ENCODE results near the gene CST4.
"Not testable (repeated sequence)": the region's sequence is repeated elsewhere in the genome, so short reads cannot be mapped to it uniquely, and the experiment has no call there.

Gene CST4

DNA sequence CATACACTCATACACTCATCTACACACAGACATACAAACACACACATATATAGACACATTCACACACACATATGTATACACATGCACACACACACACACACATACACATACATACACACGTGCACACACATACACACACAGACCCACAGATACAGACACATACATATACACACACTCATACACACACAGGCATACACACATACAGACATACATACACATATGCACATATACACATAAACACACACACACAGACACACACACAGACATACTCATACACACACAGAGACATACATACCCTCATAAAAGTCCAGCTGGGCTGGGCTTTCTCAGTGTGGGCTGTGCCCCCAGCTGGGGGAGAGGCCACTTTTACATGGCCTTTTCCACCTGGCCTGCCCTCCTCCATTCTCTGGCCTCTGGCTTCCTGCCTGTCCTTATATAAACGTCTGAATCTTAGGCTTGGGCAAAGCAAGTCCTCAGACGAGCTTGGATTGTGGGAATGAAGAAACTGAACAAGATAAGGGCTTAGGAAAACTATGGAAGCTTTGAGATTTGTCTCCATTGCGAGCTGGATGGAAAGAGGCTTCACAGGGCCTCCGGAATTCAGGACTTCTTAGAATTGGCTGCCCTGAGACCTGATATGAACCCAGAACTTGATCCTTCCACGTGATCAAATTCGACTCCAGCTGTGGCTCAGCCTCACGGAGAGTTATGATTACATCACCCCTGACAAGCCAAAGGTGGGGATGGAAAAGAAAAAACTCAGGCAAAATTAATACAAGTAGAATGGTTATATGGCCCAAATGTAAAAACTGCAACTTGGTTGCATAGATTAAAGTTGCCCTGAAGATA is 28.6 kb downstream of the CST4 start:
- no peaks in the 10 kb centered on the region for H3K27me3 ChIP-seq (ENCODE audit: control insufficient read depth, insufficient read depth, low read length)
- H3K9me3 ChIP-seq (ENCODE audit: control insufficient read depth, insufficient read depth, low read length): no peaks in the 10 kb centered on the region
- H3K9ac ChIP-seq (ENCODE audit: low read depth, low read length): no peak overlapping the region
- H3K36me3 ChIP-seq (ENCODE audit: control insufficient read depth, insufficient read depth, low read length): no peaks in the 10 kb centered on the region
- H3K27ac ChIP-seq (ENCODE audit: low read depth, low read length): no peak overlapping the region
- H3K4me3 ChIP-seq (ENCODE audit: low read depth, low read length): no peak overlapping the region
- H3K4me1 ChIP-seq (ENCODE audit: control insufficient read depth, insufficient read depth, low read length): no peaks in the 10 kb centered on the region; the same call in 1 of the 2 replicates

DNA sequence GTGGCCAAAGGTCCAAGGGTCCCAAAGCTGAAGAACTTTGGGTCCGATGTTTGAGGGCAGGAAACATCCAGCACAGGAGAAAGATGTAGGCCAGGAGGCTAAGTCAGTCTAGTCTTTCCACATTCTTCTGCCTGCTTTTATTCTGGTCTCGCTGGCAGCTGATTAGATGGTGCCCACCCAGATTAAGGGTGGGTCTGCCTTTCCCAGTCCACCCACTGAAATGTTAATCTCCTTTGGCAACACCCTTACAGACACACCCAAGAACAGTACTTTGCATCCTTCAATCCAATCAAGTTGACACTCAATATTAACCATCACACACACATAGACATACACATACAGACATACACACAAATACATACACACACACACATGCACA is 29.2 kb downstream of the CST4 start:
- H3K9me3 ChIP-seq (ENCODE audit: control insufficient read depth, insufficient read depth, low read length); H3K36me3 ChIP-seq (ENCODE audit: control insufficient read depth, insufficient read depth, low read length); H3K4me3 ChIP-seq (ENCODE audit: low read depth, low read length); H3K9ac ChIP-seq (ENCODE audit: low read depth, low read length); H3K4me1 ChIP-seq (ENCODE audit: control insufficient read depth, insufficient read depth, low read length); H3K27ac ChIP-seq (ENCODE audit: low read depth, low read length); H3K27me3 ChIP-seq (ENCODE audit: control insufficient read depth, insufficient read depth, low read length): not testable (repeated sequence)

DNA sequence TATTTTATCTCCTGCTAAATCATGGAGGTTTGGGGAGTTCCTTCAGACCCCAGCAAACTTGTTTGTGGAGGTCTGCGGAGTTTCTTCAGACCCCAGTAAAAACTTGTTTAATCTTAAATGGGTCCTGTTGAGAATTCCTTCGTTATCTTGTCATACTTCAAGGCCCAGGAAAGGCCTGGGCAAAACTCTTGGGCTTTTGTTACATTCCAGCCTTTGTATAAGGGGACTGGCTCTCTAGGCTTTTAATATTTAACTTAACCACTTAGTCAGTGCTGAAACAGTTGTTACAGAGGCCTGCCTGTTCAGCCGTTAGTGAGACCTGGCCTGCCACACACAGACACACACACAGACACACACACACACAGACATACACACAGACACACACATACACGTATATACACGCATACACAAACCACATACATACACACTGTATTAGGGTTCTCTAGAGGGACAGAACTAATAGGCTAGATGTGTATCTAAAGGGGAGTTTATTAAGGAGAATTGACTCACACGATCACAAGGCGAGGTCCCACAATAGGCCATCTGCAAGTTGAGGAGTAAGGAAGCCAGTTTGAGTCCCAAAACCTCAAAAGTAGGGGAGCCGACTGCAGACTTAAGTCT is 29.7 kb downstream of the CST4 start:
- Histone ChIP-seq H3K4me1 (ENCODE audit: control insufficient read depth, insufficient read depth, low read length) (no peaks in the 10 kb centered on the region; the same call in 1 of the 2 replicates), H3K27me3 (ENCODE audit: control insufficient read depth, insufficient read depth, low read length) (no peaks in the 10 kb centered on the region), H3K4me3 (ENCODE audit: low read depth, low read length) (no peak overlapping the region), H3K9ac (ENCODE audit: low read depth, low read length) (no peak overlapping the region), H3K27ac (ENCODE audit: low read depth, low read length) (peak overlapping the region; percentile 19), H3K36me3 (ENCODE audit: control insufficient read depth, insufficient read depth, low read length) (no peaks in the 10 kb centered on the region), H3K9me3 (ENCODE audit: control insufficient read depth, insufficient read depth, low read length) (no peaks in the 10 kb centered on the region)

DNA sequence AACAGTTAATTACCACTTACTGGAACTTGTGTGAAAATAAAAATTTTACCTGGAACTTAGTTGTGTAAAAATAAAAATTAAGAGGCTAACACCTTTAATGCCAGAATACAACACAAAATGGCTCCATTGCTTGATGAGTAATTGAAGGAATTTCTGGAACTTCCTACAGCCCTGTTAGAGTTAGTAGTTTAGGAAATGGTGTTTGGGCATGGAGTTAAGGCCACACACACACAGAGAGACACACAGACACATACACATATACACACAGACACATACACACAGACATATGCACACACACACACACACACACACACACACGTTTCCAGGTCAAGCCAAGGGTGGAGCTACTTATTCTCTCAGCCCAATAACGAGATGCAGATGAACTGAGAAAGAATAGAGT is 30.5 kb downstream of the CST4 start:
- Histone ChIP-seq H3K9me3 (ENCODE audit: control insufficient read depth, insufficient read depth, low read length) (no peaks in the 10 kb centered on the region), H3K9ac (ENCODE audit: low read depth, low read length) (no peak overlapping the region), H3K4me3 (ENCODE audit: low read depth, low read length) (no peak overlapping the region), H3K4me1 (ENCODE audit: control insufficient read depth, insufficient read depth, low read length) (no peaks in the 10 kb centered on the region; the same call in 1 of the 2 replicates), H3K27ac (ENCODE audit: low read depth, low read length) (no peak overlapping the region), H3K27me3 (ENCODE audit: control insufficient read depth, insufficient read depth, low read length) (no peaks in the 10 kb centered on the region), H3K36me3 (ENCODE audit: control insufficient read depth, insufficient read depth, low read length) (no peaks in the 10 kb centered on the region)

DNA sequence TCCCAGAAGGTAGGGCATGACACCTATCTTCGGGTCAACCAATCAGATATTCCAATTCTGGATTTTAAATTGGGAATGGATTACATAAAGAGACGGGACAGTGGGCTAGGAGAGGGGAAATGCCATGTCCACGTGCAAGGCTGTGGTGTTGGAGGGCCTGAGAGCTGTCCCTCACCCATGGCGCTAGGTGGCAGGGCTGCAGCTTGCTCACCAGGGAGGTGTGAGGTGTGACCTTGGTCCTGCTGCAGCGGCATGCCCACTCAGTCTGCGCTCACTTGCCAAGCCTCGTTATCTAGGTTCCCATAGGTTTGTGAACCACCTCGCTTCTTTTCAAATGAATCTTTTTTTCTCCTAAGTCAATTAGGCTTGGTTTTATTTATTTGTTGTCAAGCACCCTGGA is 31.6 kb downstream of the CST4 start:
- Histone ChIP-seq H3K27ac (ENCODE audit: low read depth, low read length) (no peak overlapping the region), H3K36me3 (ENCODE audit: control insufficient read depth, insufficient read depth, low read length) (no peaks in the 10 kb centered on the region), H3K9ac (ENCODE audit: low read depth, low read length) (no peak overlapping the region), H3K27me3 (ENCODE audit: control insufficient read depth, insufficient read depth, low read length) (no peaks in the 10 kb centered on the region), H3K4me1 (ENCODE audit: control insufficient read depth, insufficient read depth, low read length) (no peaks in the 10 kb centered on the region; the same call in 1 of the 2 replicates), H3K4me3 (ENCODE audit: low read depth, low read length) (no peak overlapping the region), H3K9me3 (ENCODE audit: control insufficient read depth, insufficient read depth, low read length) (no peaks in the 10 kb centered on the region)

DNA sequence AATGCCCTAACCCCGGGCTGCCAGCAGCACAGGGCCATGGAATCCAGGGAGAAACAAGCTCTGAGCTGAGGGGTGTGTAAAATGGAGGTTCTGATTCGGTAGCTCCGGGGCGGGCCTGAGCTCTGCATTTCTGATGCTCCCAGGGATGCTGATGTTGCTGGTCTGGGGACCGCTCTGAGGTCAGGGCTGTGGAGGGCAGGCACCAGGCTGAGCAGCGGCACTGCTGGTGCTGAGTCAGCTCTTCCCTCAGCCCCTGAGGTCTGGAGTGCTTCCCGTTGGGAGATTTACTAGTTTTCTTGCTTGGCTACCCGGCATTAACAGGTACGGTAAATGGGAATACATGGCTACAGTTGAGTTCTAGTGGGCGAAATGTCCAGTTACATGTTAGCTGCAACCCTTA is 32.5 kb downstream of the CST4 start:
- H3K27ac ChIP-seq (ENCODE audit: low read depth, low read length): no peak overlapping the region
- H3K4me3 ChIP-seq (ENCODE audit: low read depth, low read length): no peak overlapping the region
- no peak overlapping the region for H3K9ac ChIP-seq (ENCODE audit: low read depth, low read length)
- no peaks in the 10 kb centered on the region for H3K36me3 ChIP-seq (ENCODE audit: control insufficient read depth, insufficient read depth, low read length)
- H3K4me1 ChIP-seq (ENCODE audit: control insufficient read depth, insufficient read depth, low read length): no peaks in the 10 kb centered on the region; the same call in 1 of the 2 replicates
- H3K27me3 ChIP-seq (ENCODE audit: control insufficient read depth, insufficient read depth, low read length): no peaks in the 10 kb centered on the region
- no peaks in the 10 kb centered on the region for H3K9me3 ChIP-seq (ENCODE audit: control insufficient read depth, insufficient read depth, low read length)

DNA sequence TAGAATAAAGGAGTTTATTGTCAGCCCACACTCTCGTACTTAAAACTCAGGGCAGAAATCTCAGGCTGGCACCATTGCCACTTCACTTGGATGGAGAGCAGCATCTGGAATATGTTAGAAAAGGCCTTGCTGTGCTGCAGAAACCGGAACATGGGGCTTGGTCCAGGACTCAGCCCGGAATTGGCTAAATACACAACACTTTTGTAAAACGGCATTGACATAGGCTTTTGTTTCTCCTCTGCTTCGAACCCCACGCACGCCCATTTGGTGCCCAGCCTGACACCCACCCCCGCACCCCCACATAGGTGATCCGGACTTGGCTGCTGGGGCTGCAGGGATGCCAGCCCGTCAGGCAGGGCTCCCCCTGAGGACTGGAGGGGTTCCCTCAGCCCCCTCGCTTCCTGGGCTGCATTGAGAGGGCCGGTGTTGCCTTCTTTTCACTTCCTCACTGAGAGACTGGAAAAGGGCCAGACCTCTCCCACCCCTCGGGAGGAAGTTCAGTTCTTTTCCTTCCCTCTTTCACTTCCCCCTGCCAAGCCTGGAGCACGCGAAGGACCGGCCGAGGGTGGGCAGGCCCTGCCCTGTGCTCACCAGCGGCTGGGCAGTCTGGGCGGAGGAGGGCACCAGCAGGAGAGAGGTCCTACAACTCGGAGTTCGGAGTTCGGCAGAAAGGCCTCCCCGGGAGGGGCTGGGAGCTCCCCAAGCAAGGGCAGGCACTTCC is 33.2 kb downstream of the CST4 start:
- no peak overlapping the region for H3K9ac ChIP-seq (ENCODE audit: low read depth, low read length)
- no peaks in the 10 kb centered on the region for H3K9me3 ChIP-seq (ENCODE audit: control insufficient read depth, insufficient read depth, low read length)
- no peak overlapping the region for H3K4me3 ChIP-seq (ENCODE audit: low read depth, low read length)
- no peaks in the 10 kb centered on the region for H3K36me3 ChIP-seq (ENCODE audit: control insufficient read depth, insufficient read depth, low read length)
- H3K27ac ChIP-seq (ENCODE audit: low read depth, low read length): no peak overlapping the region
- no peaks in the 10 kb centered on the region for H3K27me3 ChIP-seq (ENCODE audit: control insufficient read depth, insufficient read depth, low read length)
- H3K4me1 ChIP-seq (ENCODE audit: control insufficient read depth, insufficient read depth, low read length): no peaks in the 10 kb centered on the region; the same call in 1 of the 2 replicates

DNA sequence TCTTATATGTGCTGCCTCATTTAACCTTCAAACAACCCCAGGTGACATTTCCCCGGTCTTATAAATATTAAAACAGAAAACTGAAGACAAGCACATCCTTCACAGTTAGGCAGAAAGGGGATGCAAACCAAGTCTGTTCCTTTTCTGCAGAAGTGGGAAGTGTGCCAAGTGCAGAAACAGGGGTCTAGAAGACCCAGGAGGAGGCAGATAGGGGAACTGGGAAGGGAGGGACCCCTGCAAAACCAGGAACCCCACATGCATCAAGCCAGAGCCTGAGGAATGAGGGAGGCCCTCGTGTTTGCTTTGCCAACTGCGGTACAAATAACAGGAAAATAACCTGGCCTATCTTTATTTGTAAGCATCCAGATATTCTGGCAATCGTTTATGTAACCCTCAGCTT is 34.1 kb downstream of the CST4 start:
- H3K9me3 ChIP-seq (ENCODE audit: control insufficient read depth, insufficient read depth, low read length): no peaks in the 10 kb centered on the region

DNA sequence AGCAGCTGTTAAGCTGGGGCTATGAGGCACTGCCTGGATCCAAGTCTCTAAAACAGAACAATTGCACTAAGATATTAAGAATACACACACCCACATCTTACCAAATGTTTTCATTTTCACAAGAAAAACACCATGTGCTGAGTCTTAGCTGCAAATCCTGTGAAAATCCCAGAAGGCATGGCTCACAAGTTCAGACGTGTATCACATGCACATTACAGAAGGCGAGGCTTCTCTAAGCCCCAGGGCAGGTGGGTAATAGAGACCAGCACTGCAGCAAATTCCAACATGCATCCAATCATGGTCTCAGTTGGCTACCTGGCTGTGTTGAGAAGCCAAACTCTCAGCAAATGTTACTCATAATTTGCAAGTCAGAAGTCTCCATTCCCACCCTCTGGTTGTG is 34.8 kb downstream of the CST4 start:
- Histone ChIP-seq H3K4me1 (ENCODE audit: control insufficient read depth, insufficient read depth, low read length) (no peaks in the 10 kb centered on the region; the same call in 1 of the 2 replicates), H3K9me3 (ENCODE audit: control insufficient read depth, insufficient read depth, low read length) (no peaks in the 10 kb centered on the region), H3K4me3 (ENCODE audit: low read depth, low read length) (no peak overlapping the region), H3K9ac (ENCODE audit: low read depth, low read length) (no peak overlapping the region), H3K36me3 (ENCODE audit: control insufficient read depth, insufficient read depth, low read length) (no peaks in the 10 kb centered on the region), H3K27ac (ENCODE audit: low read depth, low read length) (no peak overlapping the region), H3K27me3 (ENCODE audit: control insufficient read depth, insufficient read depth, low read length) (no peaks in the 10 kb centered on the region)

More for the DNA sequence above, 34.1 kb downstream of the CST4 start:
- no peak overlapping the region for H3K4me3 ChIP-seq (ENCODE audit: low read depth, low read length)
- H3K27me3 ChIP-seq (ENCODE audit: control insufficient read depth, insufficient read depth, low read length): no peaks in the 10 kb centered on the region
- no peak overlapping the region for H3K27ac ChIP-seq (ENCODE audit: low read depth, low read length)
- no peaks in the 10 kb centered on the region; the same call in 1 of the 2 replicates for H3K4me1 ChIP-seq (ENCODE audit: control insufficient read depth, insufficient read depth, low read length)
- H3K9ac ChIP-seq (ENCODE audit: low read depth, low read length): no peak overlapping the region
- H3K36me3 ChIP-seq (ENCODE audit: control insufficient read depth, insufficient read depth, low read length): no peaks in the 10 kb centered on the region

DNA sequence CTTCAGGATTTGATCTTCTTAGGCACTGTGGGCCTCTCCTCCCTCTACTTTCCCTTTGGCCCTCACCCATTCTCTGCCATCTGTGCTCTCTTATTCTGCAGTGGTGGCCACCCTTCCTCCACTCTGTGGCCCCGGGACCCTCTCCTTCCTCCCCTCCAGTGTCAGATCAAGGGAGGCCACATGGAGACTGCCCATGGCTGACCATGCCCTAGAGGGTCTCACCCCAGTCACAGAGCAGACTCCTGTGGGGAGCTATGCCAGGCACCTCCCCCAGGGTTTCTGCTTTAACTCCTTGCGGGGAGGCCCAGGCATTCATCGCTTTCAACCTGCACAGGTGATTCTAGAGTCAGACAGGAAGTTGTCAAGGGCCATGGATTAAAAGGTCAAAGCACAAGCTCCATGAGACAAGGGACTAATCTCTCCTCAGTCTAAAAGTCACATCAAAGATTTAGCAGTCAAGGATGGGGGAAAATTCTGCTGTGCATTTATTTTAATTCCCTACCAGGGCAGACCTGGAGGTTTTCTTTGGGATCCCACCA is 35.4 kb downstream of the CST4 start:
- no peak overlapping the region for H3K27ac ChIP-seq (ENCODE audit: low read depth, low read length)
- H3K9ac ChIP-seq (ENCODE audit: low read depth, low read length): no peak overlapping the region
- H3K9me3 ChIP-seq (ENCODE audit: control insufficient read depth, insufficient read depth, low read length): no peaks in the 10 kb centered on the region
- no peaks in the 10 kb centered on the region; the same call in 1 of the 2 replicates for H3K4me1 ChIP-seq (ENCODE audit: control insufficient read depth, insufficient read depth, low read length)
- no peaks in the 10 kb centered on the region for H3K27me3 ChIP-seq (ENCODE audit: control insufficient read depth, insufficient read depth, low read length)
- H3K36me3 ChIP-seq (ENCODE audit: control insufficient read depth, insufficient read depth, low read length): no peaks in the 10 kb centered on the region
- H3K4me3 ChIP-seq (ENCODE audit: low read depth, low read length): no peak overlapping the region

Measured in HUES48 (cell line).